GM08714 (cell line): ENCODE results near the gene ZRANB3.
"Not testable (repeated sequence)": the region's sequence is repeated elsewhere in the genome, so short reads cannot be mapped to it uniquely, and the experiment has no call there.

Experiments
- H3K4me3 ChIP-seq: fragments of 200-500 bp; sonication (Bioruptor generic); 2 replicates; pipeline ENCODE4 v1.5.1; 2014; ENCODE audit warnings: mild to moderate bottlenecking, low read length, inconsistent platforms
- ZNF274 ChIP-seq: IDR thresholded peaks from 2 replicates; pipeline ENCODE4 v1.6.1; 2012; ENCODE audit warnings: mild to moderate bottlenecking, low read depth, low read length

Gene ZRANB3

DNA sequence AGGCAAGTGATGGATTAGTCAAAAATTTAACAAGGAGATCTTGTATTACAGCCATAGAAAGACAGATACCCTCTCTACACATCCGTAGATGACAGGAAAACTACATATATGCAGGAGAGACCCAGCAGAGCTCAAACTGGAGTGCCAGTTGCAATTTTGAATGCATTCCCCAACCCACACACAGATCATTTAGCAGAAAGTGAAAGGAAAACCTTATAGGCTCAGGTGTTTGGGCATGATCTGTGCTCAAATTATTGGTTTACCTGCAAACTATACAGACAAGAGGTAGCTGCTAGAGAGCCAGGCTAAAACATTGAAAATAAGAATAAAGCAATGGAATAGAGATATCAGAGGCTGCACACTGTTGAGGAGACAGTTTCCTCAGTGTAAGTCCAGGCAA lies 427.2 kb downstream of the ZRANB3 start:
- TF ChIP-seq ZNF274, result no peak
- H3K4me3 ChIP-seq, result no peak overlapping the region

DNA sequence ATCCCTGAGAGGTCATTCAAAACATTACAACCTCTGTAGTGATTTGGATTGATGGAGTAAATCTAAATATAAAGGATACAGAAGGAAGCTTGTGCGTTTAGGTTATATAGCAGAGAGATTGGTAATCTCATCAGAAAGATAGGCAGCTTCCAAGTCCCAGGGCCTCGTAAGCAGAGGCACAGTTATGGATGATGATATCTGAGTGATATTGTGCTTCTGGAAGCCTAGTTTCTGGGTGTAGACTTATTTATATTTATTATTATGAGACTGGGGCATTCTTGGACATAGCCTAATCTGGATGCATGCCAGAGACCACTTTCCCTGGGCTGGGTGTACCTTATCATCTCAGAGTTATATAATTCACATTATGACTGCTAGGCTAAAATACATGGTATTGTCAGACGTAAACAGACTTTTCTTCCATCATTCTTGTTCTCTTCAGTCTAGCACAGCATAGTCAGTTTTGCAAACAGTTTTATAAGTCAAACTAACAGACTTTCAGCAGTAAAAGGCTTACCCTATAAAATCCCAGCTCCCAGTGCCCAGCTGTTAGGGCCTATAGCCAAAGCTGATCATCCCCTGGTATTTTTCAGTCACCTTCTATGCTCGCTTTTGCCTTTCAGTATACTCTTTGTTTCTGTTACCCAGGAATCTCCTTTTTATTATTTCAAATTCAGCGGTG lies 431.1 kb downstream of the ZRANB3 start:
- TF ChIP-seq ZNF274, result no peak
- no peak overlapping the region for H3K4me3 ChIP-seq

DNA sequence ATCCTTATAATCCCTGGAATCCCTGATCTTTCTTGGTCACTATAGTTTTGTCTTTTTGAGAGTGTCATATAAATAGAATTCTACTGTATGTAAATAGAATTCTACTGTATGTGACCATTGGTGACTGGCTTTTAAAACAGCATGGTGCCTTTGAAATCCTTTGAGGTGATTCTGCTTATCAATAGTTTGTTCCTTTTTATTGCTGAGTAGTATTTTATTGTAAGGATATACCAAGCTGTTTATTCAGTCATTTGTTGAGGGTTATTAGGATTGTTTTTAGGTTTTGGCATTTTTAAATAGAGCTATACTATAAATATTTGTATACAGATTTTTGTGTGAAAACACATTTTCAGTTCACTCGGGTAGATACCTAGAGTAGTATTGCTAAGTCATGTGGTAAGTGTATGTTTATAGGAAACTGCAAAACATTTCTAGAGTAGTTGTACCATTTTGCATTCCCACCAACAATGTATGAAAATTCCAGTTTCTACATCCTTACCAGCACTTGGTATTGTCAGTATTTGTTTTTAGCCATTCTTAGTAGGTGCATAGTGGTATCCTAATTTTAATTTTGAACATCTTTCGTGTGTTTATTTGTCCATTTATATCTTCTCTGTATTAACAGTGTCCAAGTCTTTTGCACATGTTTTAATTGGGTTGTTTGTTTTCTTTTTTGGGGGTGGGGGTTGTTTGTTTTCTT lies 433.3 kb downstream of the ZRANB3 start:
- TF ChIP-seq ZNF274, result no peak
- no peak overlapping the region for H3K4me3 ChIP-seq

DNA sequence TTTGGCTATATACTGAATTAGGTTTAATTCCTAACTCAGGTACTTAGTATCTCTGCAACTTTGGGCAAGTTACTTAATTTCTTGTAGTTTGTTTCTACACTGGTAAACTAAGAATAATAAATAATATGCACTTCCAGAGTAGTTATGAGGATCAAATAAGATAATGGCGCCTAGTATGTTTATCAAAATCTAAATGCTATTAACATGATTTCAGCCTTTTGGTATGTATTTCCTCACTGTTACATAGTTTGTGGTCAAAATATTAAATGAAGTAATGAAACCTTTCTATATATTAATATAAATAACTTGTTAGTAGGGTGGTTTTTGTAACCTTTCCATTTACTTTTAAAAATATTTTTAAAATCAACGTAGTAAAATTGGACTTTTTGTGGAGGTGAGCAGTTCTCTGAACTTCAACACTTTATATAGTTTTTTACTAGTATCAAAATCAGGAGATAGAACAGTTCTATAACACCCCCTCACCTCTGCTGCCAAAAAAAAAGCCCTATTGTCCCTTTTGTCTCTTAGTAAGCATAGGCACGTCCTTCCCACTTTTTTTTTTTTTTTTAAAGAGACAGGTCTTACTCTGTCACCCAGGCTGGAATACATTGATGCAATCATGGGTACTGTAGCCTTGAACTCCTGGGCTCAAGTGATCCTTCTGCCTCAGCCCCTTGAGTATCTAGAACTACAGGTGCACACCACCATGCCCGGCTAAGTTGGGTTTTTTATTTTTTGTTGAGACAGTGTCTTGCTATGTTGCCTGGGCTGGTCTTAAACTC lies 434.2 kb downstream of the ZRANB3 start:
- no peak overlapping the region for H3K4me3 ChIP-seq
- TF ChIP-seq ZNF274, result no peak

DNA sequence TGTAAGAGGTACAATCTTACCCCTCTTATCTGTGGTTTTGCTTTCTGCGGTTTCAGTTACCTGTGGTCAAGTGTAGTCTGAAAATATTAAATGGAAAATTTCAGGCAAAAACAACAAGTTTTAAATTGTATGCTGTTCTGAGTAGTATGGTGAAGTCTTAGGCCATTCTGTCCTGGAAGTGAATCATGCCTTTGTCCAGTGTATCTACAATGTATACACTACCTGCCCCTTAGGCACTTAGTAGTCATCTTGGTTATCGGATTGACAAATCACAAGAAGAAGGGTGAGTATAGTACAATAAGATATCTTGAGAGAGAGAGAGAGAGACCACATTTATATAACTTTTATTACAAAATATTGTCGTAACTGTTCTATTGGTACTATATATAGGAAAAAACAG lies 435.4 kb downstream of the ZRANB3 start:
- TF ChIP-seq ZNF274, result no peak
- H3K4me3 ChIP-seq, result no peak overlapping the region

DNA sequence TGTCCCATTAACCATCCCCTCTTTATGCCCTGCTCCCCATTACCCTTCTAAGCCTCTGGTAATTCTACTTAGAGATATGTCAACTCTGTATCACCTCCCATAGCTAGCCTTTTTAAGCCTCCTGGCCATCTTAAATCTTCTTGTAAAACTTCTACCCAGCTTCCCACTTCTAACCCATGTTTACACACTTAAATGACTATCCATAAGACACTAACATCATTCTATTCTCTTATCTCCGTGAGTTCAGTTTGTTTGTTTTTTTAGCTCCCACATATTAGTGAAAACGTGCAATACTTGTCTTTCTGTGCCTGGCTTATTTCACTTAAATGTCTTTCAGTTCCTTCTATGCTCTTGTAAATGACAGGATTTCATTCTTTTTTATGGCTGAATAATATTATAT lies 436.5 kb downstream of the ZRANB3 start:
- no peak overlapping the region for H3K4me3 ChIP-seq
- no peak for TF ChIP-seq ZNF274

DNA sequence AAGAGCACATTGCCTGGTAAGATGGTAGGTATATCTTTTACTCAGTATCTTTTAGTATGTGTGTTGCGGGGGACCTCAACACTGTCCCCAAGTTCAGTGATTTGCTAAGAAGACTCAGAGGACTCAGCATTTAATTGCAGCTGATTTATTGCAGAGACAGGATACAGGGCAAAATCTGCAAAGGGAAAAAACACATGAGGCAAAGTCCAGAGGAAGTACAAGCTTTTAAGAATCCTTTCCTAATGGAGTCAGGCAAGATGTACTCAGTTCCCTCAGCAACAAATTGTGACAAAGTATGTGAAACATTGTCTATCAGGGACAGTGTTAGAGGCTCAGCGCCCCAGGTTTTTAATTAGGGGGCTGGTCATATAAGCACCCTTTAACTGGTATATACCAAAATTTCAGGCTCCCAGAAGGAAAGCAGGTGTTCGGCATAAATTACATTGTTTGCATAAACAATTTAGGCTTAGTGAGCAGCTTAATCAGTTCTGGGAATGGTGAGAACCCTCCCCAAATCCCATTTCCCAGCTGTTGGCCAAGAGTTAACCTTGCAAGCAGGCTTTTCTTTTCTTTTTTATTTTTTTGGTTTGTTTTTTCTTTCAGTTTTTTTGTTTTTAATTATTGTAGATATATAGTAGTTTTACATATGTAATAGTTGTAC lies 437.2 kb downstream of the ZRANB3 start:
- no peak for TF ChIP-seq ZNF274
- no peak overlapping the region for H3K4me3 ChIP-seq

DNA sequence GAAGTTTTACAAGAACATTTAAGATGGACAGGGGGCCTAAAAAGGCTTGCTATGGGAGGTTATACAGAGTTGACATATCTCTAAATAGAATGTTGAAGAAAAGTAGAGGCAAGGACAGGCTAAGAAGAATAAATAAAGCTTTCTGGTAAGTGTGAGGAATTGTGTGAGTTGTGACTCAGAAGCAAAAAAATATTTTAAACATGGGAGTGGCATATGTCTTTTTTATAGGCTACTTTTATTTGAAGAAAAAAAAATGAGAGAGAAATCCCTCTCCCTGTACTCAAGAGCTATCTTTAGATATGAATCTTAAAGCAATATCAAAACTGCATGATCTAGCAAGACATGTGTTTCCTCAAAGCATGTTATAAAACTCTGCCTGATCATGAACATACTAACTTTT lies 437.8 kb downstream of the ZRANB3 start:
- no peak overlapping the region for H3K4me3 ChIP-seq
- no peak for TF ChIP-seq ZNF274

DNA sequence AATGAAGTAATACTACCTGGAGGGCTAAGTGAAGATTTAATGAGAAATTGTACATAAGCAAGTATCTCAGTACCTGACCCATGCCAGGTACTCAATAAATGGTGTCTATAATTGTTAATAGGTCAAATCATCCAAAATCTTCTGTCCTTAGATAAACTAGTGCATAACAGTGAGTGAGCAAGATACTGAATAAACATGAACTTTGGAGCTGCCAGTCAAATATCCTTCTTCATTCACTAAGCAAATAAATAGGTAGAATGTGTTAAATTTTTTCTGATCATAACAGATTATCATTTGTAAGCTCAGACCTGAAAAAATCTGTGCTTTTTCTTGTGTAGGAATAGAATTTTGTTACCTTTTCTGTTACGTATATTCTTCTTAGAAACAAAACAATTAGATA lies 439.3 kb downstream of the ZRANB3 start:
- no peak overlapping the region for H3K4me3 ChIP-seq
- TF ChIP-seq ZNF274, result no peak

DNA sequence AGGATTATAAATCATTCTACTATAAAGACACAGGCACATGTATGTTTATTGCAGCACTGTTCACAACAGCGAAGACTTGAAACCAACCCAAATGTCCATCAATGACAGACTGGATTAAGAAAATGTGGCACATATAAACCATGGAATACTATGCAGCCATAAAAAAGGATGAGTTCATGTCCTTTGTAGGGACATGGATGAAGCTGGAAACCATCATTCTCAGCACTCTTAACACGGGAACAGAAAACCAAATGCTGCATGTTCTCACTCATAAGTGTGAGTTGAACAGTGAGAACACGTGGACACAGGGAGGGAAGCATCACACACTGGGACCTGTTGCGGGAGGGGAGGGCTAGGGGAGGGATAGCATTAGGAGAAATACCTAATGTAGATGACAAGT lies 441.4 kb downstream of the ZRANB3 start:
- not testable (repeated sequence) for H3K4me3 ChIP-seq
